IMR-90 (cell line): ENCODE data around the gene CLSTN1. TPM values are rescaled to one million over a fixed set of nuclear protein-coding genes. Genes with fewer than 3 reads are reported as not detected.

Source experiments
- ATAC-seq: fragments of 200-7000 bp; cut with Tn5 transposase; 2 replicates; pipeline ENCODE4 v1.9.1; 2020; ENCODE audit warnings: low read depth, mild to moderate bottlenecking, moderate library complexity
- BruUV-seq: library from RNA; stranded (reverse); fragments of 400-500 nt; replicated peaks from 2 replicates; lab custom pipeline; 2021; lab: Mats Ljungman, UMichigan
- CTCF ChIA-PET: fragments of 300-600 bp; formaldehyde crosslinking; extraction: SDS; loops from one replicate; lab custom pipeline; 2021; ENCODE audit warnings: antibody characterized with exemption; lab: Yijun Ruan, JAX
- POLR2A ChIA-PET: fragments of 300-600 bp; sonication (Branson Sonifier 250); formaldehyde crosslinking; loops from one replicate; lab custom pipeline; 2022; ENCODE audit warnings: antibody characterized with exemption; ENCODE audit not compliant: unreplicated experiment; lab: Charles Lee
- DNase-seq: peaks from one replicate; pipeline ENCODE4 v3.0.0; 2013
- H2AFZ ChIP-seq: replicated peaks from 2 replicates; pipeline ENCODE3; 2013; ENCODE audit warnings: low read length, mild to moderate bottlenecking; ENCODE audit not compliant: poor library complexity
- H2AK5ac ChIP-seq: 2 replicates; pipeline ENCODE4 v1.6.1; 2013; ENCODE audit warnings: low read depth, low read length, inconsistent platforms
- H2AK9ac ChIP-seq: replicated peaks from 2 replicates; pipeline ENCODE3; 2013; ENCODE audit warnings: mild to moderate bottlenecking, low read depth, low read length, moderate library complexity; ENCODE audit not compliant: poor library complexity
- H2BK120ac ChIP-seq: 2 replicates; pipeline ENCODE4 v1.6.1; 2013; ENCODE audit warnings: low read depth, low read length, inconsistent platforms
- H2BK15ac ChIP-seq: 3 replicates; pipeline ENCODE4 v1.6.1; 2013; ENCODE audit warnings: low read depth, low read length, inconsistent platforms
- H2BK20ac ChIP-seq: 2 replicates; pipeline ENCODE4 v1.6.1; 2013; ENCODE audit warnings: low read depth, mild to moderate bottlenecking, inconsistent platforms, low read length, moderate library complexity
- H2BK5ac ChIP-seq: 2 replicates; pipeline ENCODE4 v1.6.1; 2013; ENCODE audit warnings: mild to moderate bottlenecking, low read depth, low read length, inconsistent platforms; ENCODE audit not compliant: poor library complexity, severe bottlenecking
- H3K14ac ChIP-seq: replicated peaks from 2 replicates; pipeline ENCODE4 v1.6.1; 2013; ENCODE audit warnings: low read depth, low read length, inconsistent platforms
- H3K18ac ChIP-seq: 2 replicates; pipeline ENCODE4 v1.6.1; 2013; ENCODE audit warnings: low read depth, low read length, control low read depth
- H3K23ac ChIP-seq: 2 replicates; pipeline ENCODE4 v1.6.1; 2013; ENCODE audit warnings: low read depth, low read length, inconsistent platforms
- H3K27ac ChIP-seq: 2 replicates; pipeline ENCODE4 v1.5.1; 2013; ENCODE audit warnings: mild to moderate bottlenecking, control low read depth, low read length; ENCODE audit not compliant: insufficient read depth
- H3K27me3 ChIP-seq: 2 replicates; pipeline ENCODE4 v1.6.1; 2013; ENCODE audit warnings: low read length; ENCODE audit not compliant: control insufficient read depth, insufficient read depth
- H3K36me3 ChIP-seq: 2 replicates; pipeline ENCODE4 v1.6.1; 2013; ENCODE audit warnings: low read length, mixed read lengths; ENCODE audit not compliant: control insufficient read depth, insufficient read depth
- H3K4ac ChIP-seq: 2 replicates; pipeline ENCODE4 v1.6.1; 2013; ENCODE audit warnings: low read depth, low read length, inconsistent platforms
- H3K4me1 ChIP-seq: 2 replicates; pipeline ENCODE4 v1.6.1; 2013; ENCODE audit warnings: low read length, mixed read lengths; ENCODE audit not compliant: control insufficient read depth, insufficient read depth
- H3K4me2 ChIP-seq: 2 replicates; pipeline ENCODE4 v1.6.1; 2013; ENCODE audit warnings: low read depth, mild to moderate bottlenecking, control low read depth, low read length, moderate library complexity
- H3K4me3 ChIP-seq: 2 replicates; pipeline ENCODE4 v1.5.1; 2013; ENCODE audit warnings: low read depth, mild to moderate bottlenecking, control low read depth, low read length, moderate library complexity; ENCODE audit not compliant: insufficient read depth
- H3K56ac ChIP-seq: 2 replicates; pipeline ENCODE4 v1.6.1; 2013; ENCODE audit warnings: low read length, inconsistent platforms; ENCODE audit not compliant: insufficient read depth; ENCODE audit errors: extremely low read depth
- H3K79me1 ChIP-seq, 2 experiments: 2 replicates each; pipeline ENCODE4 v1.6.1; 2013; ENCODE audit warnings: low read length in 2 of 2, inconsistent platforms in 1 of 2, low read depth in 1 of 2
- H3K9ac ChIP-seq: 2 replicates; pipeline ENCODE4 v1.6.1; 2013; ENCODE audit warnings: low read depth, low read length, control low read depth
- H3K9me1 ChIP-seq: 2 replicates; pipeline ENCODE4 v1.6.1; 2013; ENCODE audit warnings: low read length, inconsistent platforms; ENCODE audit not compliant: insufficient read depth
- H3K9me3 ChIP-seq: 2 replicates; pipeline ENCODE4 v1.6.1; 2013; ENCODE audit warnings: low read length; ENCODE audit not compliant: control insufficient read depth, insufficient read depth
- H4K20me1 ChIP-seq: 2 replicates; pipeline ENCODE4 v1.6.1; 2013; ENCODE audit warnings: low read length, inconsistent platforms; ENCODE audit not compliant: insufficient read depth
- H4K5ac ChIP-seq: 2 replicates; pipeline ENCODE4 v1.6.1; 2013; ENCODE audit warnings: mild to moderate bottlenecking, low read depth, low read length, control low read depth
- H4K8ac ChIP-seq, 2 experiments: 2 replicates each; pipeline ENCODE4 v1.6.1; 2013; ENCODE audit warnings: low read depth in 2 of 2, low read length in 2 of 2, control low read depth in 1 of 2, inconsistent platforms in 1 of 2
- H4K91ac ChIP-seq: 2 replicates; pipeline ENCODE4 v1.6.1; 2013; ENCODE audit warnings: low read depth, low read length, inconsistent platforms; ENCODE audit not compliant: insufficient read depth
- BHLHE40 ChIP-seq: fragments of 150-350 bp; IDR thresholded peaks from 2 replicates; pipeline ENCODE4 v1.6.1; 2016; ENCODE audit warnings: mild to moderate bottlenecking, low read depth, low read length
- CEBPB ChIP-seq: IDR thresholded peaks from 2 replicates; pipeline ENCODE4 v1.6.1; 2012; ENCODE audit warnings: low read depth, low read length, improper control_type of control experiment
- FOS ChIP-seq: fragments of 150-350 bp; IDR thresholded peaks from 2 replicates; pipeline ENCODE4 v1.6.1; 2016; ENCODE audit warnings: low read depth, low read length
- MAFK ChIP-seq: IDR thresholded peaks from 2 replicates; pipeline ENCODE4 v1.6.1; 2012; ENCODE audit warnings: low read depth, low read length, improper control_type of control experiment
- MAZ ChIP-seq: IDR thresholded peaks from 2 replicates; pipeline ENCODE4 v1.6.1; 2012; ENCODE audit warnings: low read depth, mild to moderate bottlenecking, low read length, improper control_type of control experiment, moderate library complexity, borderline replicate concordance
- MXI1 ChIP-seq: IDR thresholded peaks from 2 replicates; pipeline ENCODE4 v1.6.1; 2012; ENCODE audit warnings: low read depth, mild to moderate bottlenecking, low read length, moderate library complexity, borderline replicate concordance
- NFE2L2 ChIP-seq: fragments of 150-350 bp; IDR thresholded peaks from 2 replicates; pipeline ENCODE4 v1.6.1; 2016; ENCODE audit warnings: low read depth, mild to moderate bottlenecking, low read length
- POLR2A ChIP-seq: IDR thresholded peaks from 2 replicates; pipeline ENCODE4 v1.6.1; 2012; ENCODE audit warnings: mild to moderate bottlenecking, low read depth, low read length
- RAD21 ChIP-seq: IDR thresholded peaks from 2 replicates; pipeline ENCODE4 v1.6.1; 2012; ENCODE audit warnings: low read length, improper control_type of control experiment
- RCOR1 ChIP-seq: IDR thresholded peaks from 2 replicates; pipeline ENCODE4 v1.6.1; 2012; ENCODE audit warnings: mild to moderate bottlenecking, low read length, improper control_type of control experiment; ENCODE audit not compliant: insufficient replicate concordance
- RFX5 ChIP-seq: IDR thresholded peaks from 2 replicates; pipeline ENCODE4 v1.8.0; 2012; ENCODE audit warnings: low read depth, mild to moderate bottlenecking, low read length, moderate library complexity
- USF2 ChIP-seq: fragments of 150-350 bp; IDR thresholded peaks from 2 replicates; pipeline ENCODE4 v1.6.1; 2017; ENCODE audit warnings: mild to moderate bottlenecking, antibody characterized with exemption, low read length, low read depth
- WGBS, 2 experiments: methylation state at CpG; one replicate each; pipeline versions ENCODE4 v1.1.5 to v1.1.7; 2013; ENCODE audit warnings: missing lambda C conversion rate in 2 of 2; ENCODE audit not compliant: insufficient read length in 1 of 2; ENCODE audit errors: extremely low coverage in 2 of 2; 5-methylcytosine and 5-hydroxymethylcytosine counted together
- dilution Hi-C: fragments of 300-500 bp; cut with HindIII; formaldehyde crosslinking; loops from one replicate; pipeline ENCODE4 v1.14.3; 2018; ENCODE audit warnings: low sequenced_read_pairs; ENCODE audit not compliant: unreplicated experiment
- in situ Hi-C: fragments of 300-500 bp; cut with MboI; formaldehyde crosslinking; loops from 3 replicates; pipeline ENCODE4 v1.14.3; 2019; ENCODE audit warnings: low sequenced_read_pairs, inconsistent platforms, mixed read lengths
- intact Hi-C: fragments of 100-400 bp; cut with micrococcal nuclease; formaldehyde crosslinking; loops from 2 replicates; pipeline ENCODE4 v1.10.0; 2022
- polyA plus RNA-seq, 3 experiments: library from polyadenylated mRNA; depleted of rRNA; stranded (reverse); fragments of >200 nt; gene quantifications; 2 replicates each; pipeline ENCODE4 v1.2.3, GENCODE V29; 2012; ENCODE audit warnings: low replicate concordance in 1 of 3
- total RNA-seq: library from RNA; depleted of rRNA; stranded (reverse); fragments of >200 nt; gene quantifications from 2 replicates; pipeline ENCODE4 v1.2.3, GENCODE V29; 2012
- TF ChIP-seq, protein P1 (sequence below): fragments of 150-350 bp; IDR thresholded peaks from 2 replicates; pipeline ENCODE4 v1.6.1; 2016; ENCODE audit warnings: low read depth, mild to moderate bottlenecking, low read length, moderate library complexity, borderline replicate concordance
- TF ChIP-seq, protein P2 (sequence below): conservative IDR thresholded peaks from 2 replicates; pipeline ENCODE4 v1.5.1; 2012; ENCODE audit warnings: mild to moderate bottlenecking, low read depth, low read length, improper control_type of control experiment

The CLSTN1 gene
- total and polyA plus RNA-seq, 2 of the 4 experiments (the other 2 are of a cell fraction) = 30.1 to 72.2 TPM

GRCh38 chr1:9690440-9691107 lies 133.2 kb downstream of the CLSTN1 start:
- H3K4ac ChIP-seq = peak overlapping the region; percentile 67
- no peak overlapping the region for H3K27ac ChIP-seq
- H3K4me1 ChIP-seq = peaks cover 18% of the 10 kb centered on the region
- H3K23ac ChIP-seq = peak overlapping the region; percentile 81
- no peaks in the 10 kb centered on the region for H3K27me3 ChIP-seq
- H4K5ac ChIP-seq = no peak overlapping the region
- no peaks in the 10 kb centered on the region for H3K9me3 ChIP-seq
- peak overlapping the region; percentile 57 for H2AK5ac ChIP-seq
- POLR2A ChIA-PET = no interaction called here
- dilution Hi-C loops (no loop called here), intact Hi-C loops (loop anchor here (1.0 kb wide), 1 partner anchor 63 kb away; no protein-coding TSS in a partner anchor), in situ Hi-C loops (no loop called here)
- H4K91ac ChIP-seq = peak overlapping the region; percentile 53
- H3K9ac ChIP-seq = peak overlapping the region; percentile 34
- peak overlapping the region; percentile 29 for H3K14ac ChIP-seq
- peak overlapping the region; percentile 50 for H3K4me3 ChIP-seq
- peak overlapping the region; percentile 86 for H2AK9ac ChIP-seq
- H2AFZ ChIP-seq = peak overlapping the region; percentile 95
- peak overlapping the region; percentile 64 for H2BK120ac ChIP-seq
- H4K20me1 ChIP-seq = 0 out of 2 replicates have a peak, but pooled peaks cover 7% of the 10 kb centered on the region
- 39% methylated on average over 5 of the region's 14 CpGs; no CpG with 5 or more reads in 1 of the 2 experiments for WGBS, 2 experiments
- peaks cover 14% of the 10 kb centered on the region for H3K9me1 ChIP-seq
- H4K8ac ChIP-seq = peak overlapping the region; percentile 15 to 71; a peak in 1 of 4 replicates
- no peak for ATAC-seq
- peaks cover 6 to 40% of the 10 kb centered on the region in 2 experiments for H3K79me1 ChIP-seq
- H2BK5ac ChIP-seq = no peak overlapping the region
- H3K36me3 ChIP-seq = no peaks in the 10 kb centered on the region
- H2BK20ac ChIP-seq = no peak overlapping the region; the same call in 1 of the 2 replicates
- CTCF ChIA-PET = interaction anchor here (0.6 to 1.1 kb wide), 2 partner anchors 11 to 64 kb away, joined by 3 to 6 read pairs; no protein-coding TSS in a partner anchor
- peak overlapping the region; percentile 12; the same call in 1 of the 3 replicates for H2BK15ac ChIP-seq
- peak overlapping the region; percentile 24; the same call in 1 of the 2 replicates for H3K18ac ChIP-seq
- H3K56ac ChIP-seq = no peak overlapping the region; the same call in 1 of the 2 replicates
- BruUV-seq = no TSS peak
- no peak for DNase-seq
- peak overlapping the region; percentile 79 for H3K4me2 ChIP-seq
- TF ChIP-seq FOS (no peak), RFX5 (no peak), MAFK (no peak), CEBPB (no peak), NFE2L2 (no peak), RCOR1 (no peak), USF2 (no peak), MAZ (no peak), RAD21 (no peak), BHLHE40 (no peak), POLR2A (no peak), MXI1 (no peak)
- TF ChIP-seq, protein P1, sequence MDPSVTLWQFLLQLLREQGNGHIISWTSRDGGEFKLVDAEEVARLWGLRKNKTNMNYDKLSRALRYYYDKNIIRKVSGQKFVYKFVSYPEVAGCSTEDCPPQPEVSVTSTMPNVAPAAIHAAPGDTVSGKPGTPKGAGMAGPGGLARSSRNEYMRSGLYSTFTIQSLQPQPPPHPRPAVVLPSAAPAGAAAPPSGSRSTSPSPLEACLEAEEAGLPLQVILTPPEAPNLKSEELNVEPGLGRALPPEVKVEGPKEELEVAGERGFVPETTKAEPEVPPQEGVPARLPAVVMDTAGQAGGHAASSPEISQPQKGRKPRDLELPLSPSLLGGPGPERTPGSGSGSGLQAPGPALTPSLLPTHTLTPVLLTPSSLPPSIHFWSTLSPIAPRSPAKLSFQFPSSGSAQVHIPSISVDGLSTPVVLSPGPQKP = no peak
- TF ChIP-seq, protein P2, sequence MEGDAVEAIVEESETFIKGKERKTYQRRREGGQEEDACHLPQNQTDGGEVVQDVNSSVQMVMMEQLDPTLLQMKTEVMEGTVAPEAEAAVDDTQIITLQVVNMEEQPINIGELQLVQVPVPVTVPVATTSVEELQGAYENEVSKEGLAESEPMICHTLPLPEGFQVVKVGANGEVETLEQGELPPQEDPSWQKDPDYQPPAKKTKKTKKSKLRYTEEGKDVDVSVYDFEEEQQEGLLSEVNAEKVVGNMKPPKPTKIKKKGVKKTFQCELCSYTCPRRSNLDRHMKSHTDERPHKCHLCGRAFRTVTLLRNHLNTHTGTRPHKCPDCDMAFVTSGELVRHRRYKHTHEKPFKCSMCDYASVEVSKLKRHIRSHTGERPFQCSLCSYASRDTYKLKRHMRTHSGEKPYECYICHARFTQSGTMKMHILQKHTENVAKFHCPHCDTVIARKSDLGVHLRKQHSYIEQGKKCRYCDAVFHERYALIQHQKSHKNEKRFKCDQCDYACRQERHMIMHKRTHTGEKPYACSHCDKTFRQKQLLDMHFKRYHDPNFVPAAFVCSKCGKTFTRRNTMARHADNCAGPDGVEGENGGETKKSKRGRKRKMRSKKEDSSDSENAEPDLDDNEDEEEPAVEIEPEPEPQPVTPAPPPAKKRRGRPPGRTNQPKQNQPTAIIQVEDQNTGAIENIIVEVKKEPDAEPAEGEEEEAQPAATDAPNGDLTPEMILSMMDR = no peak
